Activated CD4-positive, CD25-positive, alpha-beta regulatory T cell treated with anti-CD3 and anti-CD28 coated beads, Interleukin-2, amount 50 U/mL, for 16 hours (primary cell): Measurements from ENCODE around the gene CACNA1D.

Experiments used
- DNase-seq: peaks from one replicate; pipeline ENCODE4 v3.0.0-alpha.2; 2020; ENCODE audit warnings: low read depth, low spot score

CACNA1D gene

GRCh38 chr3:53688989-53689388 lies 194.6 kb downstream of the CACNA1D start:
- DNase-seq: no peak

GRCh38 chr3:53689681-53690080 lies 195.3 kb downstream of the CACNA1D start:
- DNase-seq: no peak

GRCh38 chr3:53690521-53690920 lies 196.1 kb downstream of the CACNA1D start:
- no peak for DNase-seq

- no peak for DNase-seq
Observed at GRCh38 chr3:53691349-53691748, 196.9 kb downstream of the CACNA1D start.

GRCh38 chr3:53691885-53692284 lies 197.5 kb downstream of the CACNA1D start:
- DNase-seq: no peak

- no peak for DNase-seq
Observed at GRCh38 chr3:53693451-53693850, 199.0 kb downstream of the CACNA1D start.

- DNase-seq: no peak
Observed at GRCh38 chr3:53694046-53694445, 199.6 kb downstream of the CACNA1D start.

GRCh38 chr3:53694666-53695323 lies 200.4 kb downstream of the CACNA1D start:
- DNase-seq: no peak

GRCh38 chr3:53695324-53695690 lies 200.9 kb downstream of the CACNA1D start:
- no peak for DNase-seq

GRCh38 chr3:53696401-53697172 lies 202.2 kb downstream of the CACNA1D start:
- no peak for DNase-seq

GRCh38 chr3:53700441-53700840 lies 206.0 kb downstream of the CACNA1D start:
- DNase-seq: no peak

- DNase-seq: no peak
Observed at GRCh38 chr3:53702776-53703530, 208.5 kb downstream of the CACNA1D start.

- no peak for DNase-seq
Observed at GRCh38 chr3:53703630-53704362, 209.4 kb downstream of the CACNA1D start.

- no peak for DNase-seq
Observed at GRCh38 chr3:53704363-53704725, 209.9 kb downstream of the CACNA1D start.

- DNase-seq: no peak
Observed at GRCh38 chr3:53705024-53705745, 210.8 kb downstream of the CACNA1D start.

- no peak for DNase-seq
Observed at GRCh38 chr3:53705774-53706173, 211.4 kb downstream of the CACNA1D start.

GRCh38 chr3:53707222-53707621 lies 212.8 kb downstream of the CACNA1D start:
- no peak for DNase-seq

- DNase-seq: no peak
Observed at GRCh38 chr3:53708001-53708621, 213.7 kb downstream of the CACNA1D start.

GRCh38 chr3:53709256-53709655 lies 214.8 kb downstream of the CACNA1D start:
- no peak for DNase-seq

- DNase-seq: peak; percentile 28
Observed at GRCh38 chr3:53709860-53710674, 215.7 kb downstream of the CACNA1D start.
